GM12878 (cell line): ENCODE measurements around the gene TMEM167B. TPM values are rescaled to one million over a fixed set of nuclear protein-coding genes. Genes with fewer than 3 reads are reported as not detected.
A peak's percentile ranks its signal among the peaks of the same experiment; 100 is the strongest.

Experiments
- BACH1 ChIP-seq: fragments of 450-650 bp; IDR thresholded peaks from 2 replicates; pipeline ENCODE4 v1.6.1; 2017; ENCODE audit warnings: mild to moderate bottlenecking, borderline replicate concordance
- BCL11A ChIP-seq: IDR thresholded peaks from 2 replicates; pipeline ENCODE4 v1.6.1; 2011; ENCODE audit warnings: low read depth, low read length
- BMI1 ChIP-seq: fragments of 450-650 bp; IDR thresholded peaks from 2 replicates; pipeline ENCODE4 v1.6.1; 2016; ENCODE audit warnings: mild to moderate bottlenecking, moderate library complexity, borderline replicate concordance
- CBFB ChIP-seq: IDR thresholded peaks from 2 replicates; pipeline ENCODE4 v1.6.1; 2016; ENCODE audit warnings: antibody characterized with exemption, low read depth
- CBX3 ChIP-seq: fragments of 200-600 bp; sonication (generic); IDR thresholded peaks from 2 replicates; pipeline ENCODE4 v1.6.1; 2016; ENCODE audit warnings: low read depth, borderline replicate concordance
- GATAD2B ChIP-seq: fragments of 450-650 bp; conservative IDR thresholded peaks from 2 replicates; pipeline ENCODE4 v1.6.1; 2017; ENCODE audit warnings: low read depth, mild to moderate bottlenecking, moderate library complexity
- HDAC6 ChIP-seq: fragments of 200-600 bp; sonication (generic); IDR thresholded peaks from one replicate; pipeline ENCODE4 v1.8.0; 2017; ENCODE audit warnings: antibody characterized with exemption; ENCODE audit not compliant: unreplicated experiment
- IKZF1 ChIP-seq: fragments of 450-650 bp; conservative IDR thresholded peaks from 2 replicates; pipeline ENCODE4 v1.6.1; 2017; ENCODE audit warnings: antibody characterized with exemption, mild to moderate bottlenecking
- MTA2 ChIP-seq: fragments of 450-650 bp; IDR thresholded peaks from 2 replicates; pipeline ENCODE4 v1.6.1; 2016; ENCODE audit warnings: low read depth, mild to moderate bottlenecking, moderate library complexity
- MTA3 ChIP-seq: IDR thresholded peaks from 2 replicates; pipeline ENCODE4 v1.6.1; 2012; ENCODE audit warnings: low read length, inconsistent platforms, borderline replicate concordance
- MXI1 ChIP-seq: fragments of 150-350 bp; IDR thresholded peaks from 2 replicates; pipeline ENCODE4 v1.6.1; 2011; ENCODE audit warnings: low read depth, mild to moderate bottlenecking, inconsistent platforms, low read length, improper control_type of control experiment
- NBN ChIP-seq: fragments of 450-650 bp; IDR thresholded peaks from 2 replicates; pipeline ENCODE4 v1.6.1; 2016
- NFIC ChIP-seq: IDR thresholded peaks from 2 replicates; pipeline ENCODE4 v1.6.1; 2012; ENCODE audit warnings: low read depth, mild to moderate bottlenecking, inconsistent platforms, low read length, moderate library complexity
- NR2C1 ChIP-seq: fragments of 450-650 bp; IDR thresholded peaks from 2 replicates; pipeline ENCODE4 v1.6.1; 2017; ENCODE audit warnings: antibody characterized with exemption, mild to moderate bottlenecking, moderate library complexity
- NRF1 ChIP-seq: conservative IDR thresholded peaks from 2 replicates; pipeline ENCODE4 v1.6.1; 2011; ENCODE audit warnings: mild to moderate bottlenecking, low read depth, low read length, improper control_type of control experiment
- PAX5 ChIP-seq: IDR thresholded peaks from 2 replicates; pipeline ENCODE4 v1.6.1; 2011; ENCODE audit warnings: low read depth, low read length, borderline replicate concordance
- PML ChIP-seq: IDR thresholded peaks from 2 replicates; pipeline ENCODE4 v1.6.1; 2012; ENCODE audit warnings: low read length, inconsistent platforms
- RAD51 ChIP-seq: fragments of 450-650 bp; IDR thresholded peaks from 2 replicates; pipeline ENCODE4 v1.6.1; 2016; ENCODE audit warnings: moderate library complexity, mild to moderate bottlenecking, inconsistent platforms
- SIN3A ChIP-seq: IDR thresholded peaks from 2 replicates; pipeline ENCODE4 v1.6.1; 2012; ENCODE audit warnings: low read depth, low read length, improper control_type of control experiment
- SP1 ChIP-seq: IDR thresholded peaks from one replicate; pipeline ENCODE4 v1.6.1; 2011; ENCODE audit warnings: low read depth, low read length
- STAT1 ChIP-seq: fragments of 450-650 bp; conservative IDR thresholded peaks from 2 replicates; pipeline ENCODE4 v1.6.1; 2014; ENCODE audit warnings: antibody characterized with exemption, mild to moderate bottlenecking
- TCF12 ChIP-seq: IDR thresholded peaks from 2 replicates; pipeline ENCODE4 v1.6.1; 2011; ENCODE audit warnings: low read depth, mild to moderate bottlenecking, low read length
- TCF7 ChIP-seq: IDR thresholded peaks from 2 replicates; pipeline ENCODE4 v1.6.1; 2014; ENCODE audit warnings: antibody characterized with exemption, borderline replicate concordance
- ZBED1 ChIP-seq: IDR thresholded peaks from 2 replicates; pipeline ENCODE4 v1.6.1; 2016; ENCODE audit warnings: borderline replicate concordance
- ZNF207 ChIP-seq: fragments of 450-650 bp; IDR thresholded peaks from 2 replicates; pipeline ENCODE4 v1.6.1; 2014; ENCODE audit warnings: antibody characterized with exemption, mild to moderate bottlenecking, borderline replicate concordance
- ZNF622 ChIP-seq: fragments of 450-650 bp; IDR thresholded peaks from 2 replicates; pipeline ENCODE4 v1.6.1; 2017; ENCODE audit warnings: mild to moderate bottlenecking, inconsistent platforms
- ZZZ3 ChIP-seq: IDR thresholded peaks from 2 replicates; pipeline ENCODE4 v1.6.1; 2011; ENCODE audit warnings: low read depth; ENCODE audit not compliant: control insufficient read depth, insufficient read length
- polyA plus RNA-seq, 11 experiments: library from polyadenylated mRNA; depleted of rRNA in 4 of 11; unstranded in 6 of 11; stranded (reverse) in 5 of 11; fragments of >200 nt; fragmentation: Nextera tagmentation in 4 of 11; fragmentation: Illumina TruSeq in 1 of 11; extraction: Ambion mirVana in 4 of 11; extraction: Trizol in 1 of 11; gene quantifications; 1 replicate in 1 of 11; 2 replicates in 10 of 11; pipeline versions ENCODE4 v1.2.1 to v1.2.3, GENCODE V29; 2011 to 2016; ENCODE audit warnings: inconsistent platforms in 2 of 11, missing spikeins in 2 of 11, low read depth in 1 of 11
- total RNA-seq, 4 experiments: library from RNA; depleted of rRNA in 3 of 4; stranded (reverse); fragments of >200 nt in 3 of 4; fragmentation: Illumina TruSeq in 1 of 4; extraction: Trizol in 1 of 4; gene quantifications; 2 replicates each; pipeline versions ENCODE4 v1.2.1 to v1.2.3, GENCODE V29; 2013 to 2021
- TF ChIP-seq, protein P1 (sequence below): IDR thresholded peaks from 2 replicates; pipeline ENCODE4 v1.6.1; 2011; ENCODE audit warnings: low read depth, low read length, improper control_type of control experiment, borderline replicate concordance
- TF ChIP-seq, protein P2 (sequence below), 3 experiments: IDR thresholded peaks in 2 of 3; conservative IDR thresholded peaks in 1 of 3; 2 replicates each; pipeline ENCODE4 v1.5.1; 2011; ENCODE audit warnings: low read depth in 3 of 3, low read length in 3 of 3, mild to moderate bottlenecking in 3 of 3, control low read depth in 2 of 3, moderate library complexity in 2 of 3, inconsistent platforms in 1 of 3, mixed read lengths in 1 of 3; ENCODE audit not compliant: control insufficient read depth in 2 of 3, insufficient read depth in 1 of 3; ENCODE audit errors: extremely low read depth in 1 of 3
- TF ChIP-seq, protein P3 (sequence below): fragments of 450-650 bp; IDR thresholded peaks from 2 replicates; pipeline ENCODE4 v1.6.1; 2014; ENCODE audit warnings: mild to moderate bottlenecking

Gene TMEM167B
- total and polyA plus RNA-seq, 10 of the 15 experiments (the other 5 are each of a cell fraction or from before 2014, with no cell fraction given), result 15.6 to 26.1 (median 21.1) TPM

DNA sequence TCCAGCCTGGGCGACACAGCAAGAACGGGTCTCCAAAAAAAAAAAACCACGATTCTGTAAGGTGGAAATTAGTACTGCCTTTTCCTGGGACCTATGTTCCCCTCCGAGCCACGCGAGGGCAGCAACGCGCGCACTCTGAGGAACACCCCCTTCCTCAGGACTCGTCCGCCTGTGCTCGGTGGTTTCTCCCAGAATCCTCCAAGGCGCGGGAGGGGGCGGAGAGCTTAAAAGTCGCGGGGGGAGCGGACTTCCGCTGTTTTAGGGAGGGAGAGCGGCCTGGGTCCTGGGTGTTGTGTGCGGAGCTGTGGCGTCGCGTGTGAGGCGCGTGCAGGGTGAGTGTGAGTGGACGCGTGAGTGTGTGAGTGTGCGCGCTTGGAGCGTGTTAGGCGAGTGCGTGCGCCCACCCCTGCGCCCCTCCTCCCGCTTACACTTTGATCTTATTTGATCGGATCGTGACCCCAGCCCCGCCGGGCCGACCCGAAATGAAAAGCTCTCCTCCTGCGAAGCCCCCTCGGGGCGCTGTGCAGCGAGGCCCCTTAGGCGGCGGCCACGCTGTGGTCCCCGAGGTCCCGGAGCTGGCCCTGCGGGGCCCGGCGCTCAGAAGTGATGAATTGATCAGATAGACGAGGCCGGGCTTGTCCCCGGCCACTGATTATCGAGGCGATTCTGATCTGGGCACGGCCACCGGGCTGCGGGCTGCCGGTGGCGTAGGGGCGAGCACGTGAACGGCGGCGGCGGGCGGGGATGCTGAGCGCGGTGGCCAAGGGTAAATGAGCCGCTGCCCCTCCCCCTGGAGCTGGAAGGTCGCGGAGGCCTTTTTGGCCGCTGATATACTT is 9.6 kb downstream of the TMEM167B start (continued):
- TF ChIP-seq NBN (peak; percentile 91), PML (peak; percentile 99), STAT1 (peak; percentile 84; the same call in 1 of the 2 replicates), MXI1 (peak; percentile 85; the same call in 1 of the 2 replicates), BACH1 (peak; percentile 94), MTA2 (peak; percentile 26; the same call in 1 of the 2 replicates), TCF7 (peak; percentile 74), GATAD2B (peak; percentile 94), SP1 (peak; percentile 72), BMI1 (peak; percentile 33; the same call in 1 of the 2 replicates), ZZZ3 (no peak), NRF1 (no peak), NR2C1 (peak; percentile 44; the same call in 1 of the 2 replicates), CBX3 (no peak), MTA3 (no peak; the same call in 1 of the 2 replicates), ZNF622 (no peak), ZNF207 (0 out of 2 replicates have a peak, but pooled peaks have one; percentile 40), SIN3A (peak; percentile 81), PAX5 (peak; percentile 76; the same call in 1 of the 2 replicates), BCL11A (no peak), CBFB (peak; percentile 96), IKZF1 (peak; percentile 83), ZBED1 (peak; percentile 80), NFIC (0 out of 2 replicates have a peak, but pooled peaks have one; percentile 15), HDAC6 (peak; percentile 85), TCF12 (peak; percentile 81; the same call in 1 of the 2 replicates), RAD51 (no peak)
- TF ChIP-seq, protein P1, sequence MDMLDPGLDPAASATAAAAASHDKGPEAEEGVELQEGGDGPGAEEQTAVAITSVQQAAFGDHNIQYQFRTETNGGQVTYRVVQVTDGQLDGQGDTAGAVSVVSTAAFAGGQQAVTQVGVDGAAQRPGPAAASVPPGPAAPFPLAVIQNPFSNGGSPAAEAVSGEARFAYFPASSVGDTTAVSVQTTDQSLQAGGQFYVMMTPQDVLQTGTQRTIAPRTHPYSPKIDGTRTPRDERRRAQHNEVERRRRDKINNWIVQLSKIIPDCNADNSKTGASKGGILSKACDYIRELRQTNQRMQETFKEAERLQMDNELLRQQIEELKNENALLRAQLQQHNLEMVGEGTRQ, result no peak
- TF ChIP-seq, protein P2, sequence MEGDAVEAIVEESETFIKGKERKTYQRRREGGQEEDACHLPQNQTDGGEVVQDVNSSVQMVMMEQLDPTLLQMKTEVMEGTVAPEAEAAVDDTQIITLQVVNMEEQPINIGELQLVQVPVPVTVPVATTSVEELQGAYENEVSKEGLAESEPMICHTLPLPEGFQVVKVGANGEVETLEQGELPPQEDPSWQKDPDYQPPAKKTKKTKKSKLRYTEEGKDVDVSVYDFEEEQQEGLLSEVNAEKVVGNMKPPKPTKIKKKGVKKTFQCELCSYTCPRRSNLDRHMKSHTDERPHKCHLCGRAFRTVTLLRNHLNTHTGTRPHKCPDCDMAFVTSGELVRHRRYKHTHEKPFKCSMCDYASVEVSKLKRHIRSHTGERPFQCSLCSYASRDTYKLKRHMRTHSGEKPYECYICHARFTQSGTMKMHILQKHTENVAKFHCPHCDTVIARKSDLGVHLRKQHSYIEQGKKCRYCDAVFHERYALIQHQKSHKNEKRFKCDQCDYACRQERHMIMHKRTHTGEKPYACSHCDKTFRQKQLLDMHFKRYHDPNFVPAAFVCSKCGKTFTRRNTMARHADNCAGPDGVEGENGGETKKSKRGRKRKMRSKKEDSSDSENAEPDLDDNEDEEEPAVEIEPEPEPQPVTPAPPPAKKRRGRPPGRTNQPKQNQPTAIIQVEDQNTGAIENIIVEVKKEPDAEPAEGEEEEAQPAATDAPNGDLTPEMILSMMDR (IDR thresholded peaks at IDR 0.05 in 2 of 3, conservative IDR thresholded peaks at IDR 0.05 in 1 of 3; ENCODE audit: control insufficient read depth in 2 of 3, extremely low read depth in 1 of 3, insufficient read depth in 1 of 3, low read depth in 3 of 3, low read length in 3 of 3), result peak; percentile 88 to 90 (median 89)
- TF ChIP-seq, protein P3, sequence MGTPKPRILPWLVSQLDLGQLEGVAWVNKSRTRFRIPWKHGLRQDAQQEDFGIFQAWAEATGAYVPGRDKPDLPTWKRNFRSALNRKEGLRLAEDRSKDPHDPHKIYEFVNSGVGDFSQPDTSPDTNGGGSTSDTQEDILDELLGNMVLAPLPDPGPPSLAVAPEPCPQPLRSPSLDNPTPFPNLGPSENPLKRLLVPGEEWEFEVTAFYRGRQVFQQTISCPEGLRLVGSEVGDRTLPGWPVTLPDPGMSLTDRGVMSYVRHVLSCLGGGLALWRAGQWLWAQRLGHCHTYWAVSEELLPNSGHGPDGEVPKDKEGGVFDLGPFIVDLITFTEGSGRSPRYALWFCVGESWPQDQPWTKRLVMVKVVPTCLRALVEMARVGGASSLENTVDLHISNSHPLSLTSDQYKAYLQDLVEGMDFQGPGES, result no peak
